Mucosa of rectum (tissue), 2 donors: ENCODE results near the gene GPR42.

Experiments
- H3K27ac ChIP-seq, 2 donors: one replicate each; pipeline ENCODE4 v1.7.0; 2013; ENCODE audit warnings: inconsistent platforms in 2 of 2, low read depth in 2 of 2, low read length in 2 of 2
- H3K27me3 ChIP-seq, 2 donors: one replicate each; pipeline ENCODE4 v1.7.0; 2013; ENCODE audit warnings: low read length in 2 of 2; ENCODE audit not compliant: control insufficient read depth in 2 of 2, insufficient read depth in 2 of 2
- H3K36me3 ChIP-seq, 2 donors: one replicate each; pipeline ENCODE4 v1.7.0; 2013; ENCODE audit warnings: low read length in 2 of 2; ENCODE audit not compliant: control insufficient read depth in 2 of 2, insufficient read depth in 2 of 2
- H3K4me1 ChIP-seq, 2 donors: one replicate each; pipeline ENCODE4 v1.7.0; 2013; ENCODE audit warnings: low read length in 2 of 2, mild to moderate bottlenecking in 1 of 2; ENCODE audit not compliant: control insufficient read depth in 2 of 2, insufficient read depth in 2 of 2
- H3K4me3 ChIP-seq, 2 donors: one replicate each; pipeline ENCODE4 v1.7.0; 2013; ENCODE audit warnings: low read length in 2 of 2
- H3K9ac ChIP-seq, 2 donors: one replicate each; pipeline ENCODE4 v1.7.0; 2013; ENCODE audit warnings: low read length in 2 of 2, low read depth in 1 of 2, mild to moderate bottlenecking in 1 of 2
- H3K9me3 ChIP-seq, 2 donors: one replicate each; pipeline ENCODE4 v1.7.0; 2013; ENCODE audit warnings: low read length in 2 of 2; ENCODE audit not compliant: control insufficient read depth in 2 of 2
- donor health status: healthy.
- donor health status: Normal muscosa, but diverticular disease.

Gene GPR42

GRCh38 chr19:35336166-35336955 lies 34.5 kb upstream of the GPR42 start:
- no peaks in the 10 kb centered on the region for H3K9me3 ChIP-seq

GRCh38 chr19:35337097-35337983 lies 33.5 kb upstream of the GPR42 start:
- no peaks in the 10 kb centered on the region for H3K9me3 ChIP-seq
- no peak overlapping the region for H3K4me3 ChIP-seq
- no peaks in the 10 kb centered on the region for H3K4me1 ChIP-seq
- no peak overlapping the region for H3K27ac ChIP-seq
- no peaks in the 10 kb centered on the region for H3K36me3 ChIP-seq
- no peak overlapping the region for H3K9ac ChIP-seq
- peaks cover 0 to 6% of the 10 kb centered on the region in 2 donors for H3K27me3 ChIP-seq

More at GRCh38 chr19:35336166-35336955, 34.5 kb upstream of the GPR42 start:
- Histone ChIP-seq H3K9ac (no peak overlapping the region), H3K4me1 (no peaks in the 10 kb centered on the region), H3K4me3 (no peak overlapping the region), H3K36me3 (no peaks in the 10 kb centered on the region), H3K27ac (no peak overlapping the region), H3K27me3 (peaks cover 0 to 6% of the 10 kb centered on the region in 2 donors)

GRCh38 chr19:35337984-35338296 lies 32.9 kb upstream of the GPR42 start:
- Histone ChIP-seq H3K27ac (no peak overlapping the region), H3K4me1 (no peaks in the 10 kb centered on the region)

GRCh38 chr19:35340431-35340830 lies 30.4 kb upstream of the GPR42 start:
- Histone ChIP-seq H3K9ac (no peak overlapping the region), H3K9me3 (no peaks in the 10 kb centered on the region), H3K4me1 (no peaks in the 10 kb centered on the region), H3K36me3 (no peaks in the 10 kb centered on the region), H3K27ac (no peak overlapping the region), H3K4me3 (no peak overlapping the region), H3K27me3 (peaks cover 0 to 5% of the 10 kb centered on the region in 2 donors)

More at GRCh38 chr19:35337984-35338296, 32.9 kb upstream of the GPR42 start:
- no peak overlapping the region for H3K4me3 ChIP-seq
- peaks cover 0 to 3% of the 10 kb centered on the region in 2 donors for H3K27me3 ChIP-seq
- no peaks in the 10 kb centered on the region for H3K9me3 ChIP-seq
- no peaks in the 10 kb centered on the region for H3K36me3 ChIP-seq
- H3K9ac ChIP-seq: no peak overlapping the region

- Histone ChIP-seq H3K36me3 (no peaks in the 10 kb centered on the region), H3K4me1 (no peaks in the 10 kb centered on the region), H3K4me3 (no peak overlapping the region), H3K27me3 (peaks cover 0 to 5% of the 10 kb centered on the region in 2 donors), H3K9me3 (no peaks in the 10 kb centered on the region), H3K9ac (no peak overlapping the region), H3K27ac (no peak overlapping the region)
Observed at GRCh38 chr19:35341006-35341405, 29.9 kb upstream of the GPR42 start.

GRCh38 chr19:35341565-35342225 lies 29.2 kb upstream of the GPR42 start:
- Histone ChIP-seq H3K9me3 (no peaks in the 10 kb centered on the region), H3K4me1 (no peaks in the 10 kb centered on the region), H3K9ac (no peak overlapping the region), H3K27me3 (peaks cover 0 to 5% of the 10 kb centered on the region in 2 donors), H3K4me3 (no peak overlapping the region), H3K36me3 (no peaks in the 10 kb centered on the region), H3K27ac (no peak overlapping the region)

- Histone ChIP-seq H3K9ac (no peak overlapping the region), H3K9me3 (no peaks in the 10 kb centered on the region), H3K36me3 (no peaks in the 10 kb centered on the region), H3K27ac (no peak overlapping the region), H3K4me1 (no peaks in the 10 kb centered on the region), H3K27me3 (peaks cover 0 to 5% of the 10 kb centered on the region in 2 donors), H3K4me3 (no peak overlapping the region)
Observed at GRCh38 chr19:35342430-35342829, 28.4 kb upstream of the GPR42 start.

GRCh38 chr19:35344511-35345031 lies 26.3 kb upstream of the GPR42 start:
- Histone ChIP-seq H3K4me3 (no peak overlapping the region), H3K36me3 (no peaks in the 10 kb centered on the region), H3K9me3 (no peaks in the 10 kb centered on the region), H3K4me1 (peaks cover 0 to 2% of the 10 kb centered on the region in 2 donors), H3K27me3 (peaks cover 0 to 7% of the 10 kb centered on the region in 2 donors), H3K9ac (no peak overlapping the region), H3K27ac (no peak overlapping the region)

- no peaks in the 10 kb centered on the region for H3K36me3 ChIP-seq
- no peak overlapping the region for H3K4me3 ChIP-seq
- H3K27me3 ChIP-seq: peaks cover 0 to 5% of the 10 kb centered on the region in 2 donors
- no peak overlapping the region for H3K27ac ChIP-seq
- no peak overlapping the region for H3K9ac ChIP-seq
- H3K4me1 ChIP-seq: peaks cover 0 to 2% of the 10 kb centered on the region in 2 donors
- H3K9me3 ChIP-seq: no peaks in the 10 kb centered on the region
Observed at GRCh38 chr19:35345671-35346111, 25.2 kb upstream of the GPR42 start.
